ENCODE measurements around the gene POU6F1.
"Not testable (repeated sequence)": the region's sequence is repeated elsewhere in the genome, so short reads cannot be mapped to it uniquely, and the experiment has no call there.

Gene POU6F1

DNA sequence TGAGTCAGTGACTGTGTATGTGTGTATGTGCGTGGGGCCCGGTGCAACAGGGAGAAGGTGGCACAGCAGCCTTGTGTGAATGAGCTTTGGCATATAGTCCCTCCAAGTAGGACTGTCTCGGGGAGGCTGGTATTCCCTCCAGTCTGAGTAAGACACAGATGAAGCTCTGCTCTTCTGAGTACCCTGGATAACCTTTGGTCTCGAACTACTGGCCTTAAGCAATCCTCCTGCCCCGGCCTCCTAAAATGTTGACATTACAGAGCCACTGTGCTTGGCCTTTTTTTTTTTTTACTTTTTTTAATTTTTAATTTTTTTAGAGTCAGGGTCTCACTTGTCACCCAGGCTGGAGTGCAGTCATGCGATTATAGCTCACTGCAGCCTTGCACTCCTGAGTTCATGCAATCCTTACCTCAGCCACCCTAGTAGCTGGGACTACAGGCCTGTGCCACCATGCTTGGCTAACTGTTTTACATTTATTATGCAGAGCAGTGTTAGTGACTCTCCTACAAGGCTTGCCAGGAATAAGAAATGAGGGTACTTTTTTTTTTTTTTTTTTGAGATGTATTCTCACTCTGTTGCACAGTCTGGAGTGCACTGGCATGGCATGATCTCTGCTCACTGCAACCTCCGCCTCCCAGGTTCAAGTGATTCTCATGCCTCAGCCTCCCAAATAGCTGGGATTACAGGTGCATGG lies 11.4 kb upstream of the POU6F1 start:
- DNase-seq (ENCODE audit: low read depth), result no peak
- no peak for TF ChIP-seq CTCF (IDR thresholded peaks at IDR 0.05; ENCODE audit: control insufficient read depth, extremely low read depth, insufficient read depth)

DNA sequence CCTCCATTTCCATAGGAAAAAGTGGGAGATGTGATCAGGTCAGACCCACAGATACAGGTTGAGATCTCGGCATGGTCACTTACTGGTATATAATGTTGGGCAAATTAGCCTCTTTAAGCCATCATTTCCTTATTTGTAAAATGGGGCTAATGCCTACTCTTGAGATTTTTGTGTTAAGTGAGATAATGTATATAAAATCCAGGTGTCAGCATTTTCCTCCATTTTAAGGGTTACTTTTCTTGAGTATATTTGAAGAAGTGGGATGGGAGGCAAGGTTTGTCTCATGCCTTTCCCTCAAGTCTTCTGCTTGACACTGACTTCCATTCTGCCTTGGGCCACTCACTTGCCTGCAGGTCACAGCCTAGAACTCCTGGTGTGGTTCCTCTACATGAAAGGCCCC lies 10.1 kb upstream of the POU6F1 start:
- H3K4me3 ChIP-seq (ENCODE audit: low read depth, low read length), result no peak overlapping the region
- TF ChIP-seq CTCF (IDR thresholded peaks at IDR 0.05; ENCODE audit: control insufficient read depth, extremely low read depth, insufficient read depth), result no peak
- DNase-seq (ENCODE audit: low read depth), result no peak

More for the DNA sequence above, 11.4 kb upstream of the POU6F1 start:
- no peak overlapping the region for H3K4me3 ChIP-seq (ENCODE audit: low read depth, low read length)

GRCh38 chr12:51227112-51227511 lies 9.2 kb upstream of the POU6F1 start:
- not testable (repeated sequence) for DNase-seq (ENCODE audit: low read depth); H3K4me3 ChIP-seq (ENCODE audit: low read depth, low read length)

- no peak for DNase-seq (ENCODE audit: low read depth)
- no peak for TF ChIP-seq CTCF (IDR thresholded peaks at IDR 0.05; ENCODE audit: control insufficient read depth, extremely low read depth, insufficient read depth)
- no peak overlapping the region for H3K4me3 ChIP-seq (ENCODE audit: low read depth, low read length)
These were observed 7.9 kb upstream of the POU6F1 start for GRCh38 chr12:51225771-51226170.

GRCh38 chr12:51225234-51225633 lies 7.4 kb upstream of the POU6F1 start:
- no peak overlapping the region for H3K4me3 ChIP-seq (ENCODE audit: low read depth, low read length)
- TF ChIP-seq CTCF (IDR thresholded peaks at IDR 0.05; ENCODE audit: control insufficient read depth, extremely low read depth, insufficient read depth), result no peak
- DNase-seq (ENCODE audit: low read depth), result no peak

- no peak for DNase-seq (ENCODE audit: low read depth)
- H3K4me3 ChIP-seq (ENCODE audit: low read depth, low read length), result no peak overlapping the region
- no peak for TF ChIP-seq CTCF (IDR thresholded peaks at IDR 0.05; ENCODE audit: control insufficient read depth, extremely low read depth, insufficient read depth)
These were observed 6.8 kb upstream of the POU6F1 start for GRCh38 chr12:51224625-51225024.

- TF ChIP-seq CTCF (IDR thresholded peaks at IDR 0.05; ENCODE audit: control insufficient read depth, extremely low read depth, insufficient read depth), result no peak
- peak overlapping the region; percentile 24 for H3K4me3 ChIP-seq (ENCODE audit: low read depth, low read length)
- peak; percentile 98 for DNase-seq (ENCODE audit: low read depth)
These were observed 4.6 kb upstream of the POU6F1 start for GRCh38 chr12:51222461-51222860.

- not testable (repeated sequence) for H3K4me3 ChIP-seq (ENCODE audit: low read depth, low read length)
These were observed 2.0 kb upstream of the POU6F1 start for GRCh38 chr12:51219857-51220256.

More at GRCh38 chr12:51219857-51220256, 2.0 kb upstream of the POU6F1 start:
- DNase-seq (ENCODE audit: low read depth), result not testable (repeated sequence)

Data from LNCaP clone FGC (cell line).